Gastroesophageal sphincter (tissue), 4 donors: ENCODE measurements around the gene MEF2C. TPM values are rescaled to one million over a fixed set of nuclear protein-coding genes. Genes with fewer than 3 reads are reported as not detected.

ENCODE experiments used
- ATAC-seq: fragments of 150-250 bp; one replicate; pipeline ENCODE4 v1.9.1; 2016; ENCODE audit warnings: mild to moderate bottlenecking, moderate library complexity
- H3K27ac ChIP-seq, 4 donors: fragments of 200-600 bp; sonication (generic) in 3 of 4; 1 replicate in 3 of 4; 2 replicates in 1 of 4; pipeline ENCODE4 v1.5.1; 2016 to 2019
- H3K27me3 ChIP-seq: fragments of 200-600 bp; sonication (generic); one replicate; pipeline ENCODE4 v1.5.1; 2019
- H3K36me3 ChIP-seq, 2 donors: fragments of 200-600 bp; sonication (generic); one replicate each; pipeline ENCODE4 v1.5.1; 2019; ENCODE audit warnings: control low read depth in 1 of 2
- H3K4me1 ChIP-seq, 3 donors: fragments of 200-600 bp; sonication (generic); 1 replicate in 2 of 3; 2 replicates in 1 of 3; pipeline ENCODE4 v1.5.1; 2016 to 2019; ENCODE audit warnings: control low read depth in 2 of 3
- H3K4me3 ChIP-seq, 2 donors: fragments of 200-600 bp; sonication (generic); one replicate each; pipeline ENCODE4 v1.5.1; 2019; ENCODE audit warnings: mild to moderate bottlenecking in 1 of 2, moderate library complexity in 1 of 2
- H3K9me3 ChIP-seq, 3 donors: fragments of 200-600 bp; sonication (generic); one replicate each; pipeline ENCODE4 v1.5.1; 2017 to 2019; ENCODE audit warnings: control low read depth in 2 of 3
- EP300 ChIP-seq: sonication (generic); formaldehyde crosslinking; IDR thresholded peaks from one replicate; pipeline ENCODE4 v1.6.1; 2017; ENCODE audit warnings: antibody characterized with exemption, mild to moderate bottlenecking
- POLR2A ChIP-seq, 2 donors: fragments of 450-650 bp; IDR thresholded peaks; one replicate each; pipeline ENCODE4 v1.6.1; 2017; ENCODE audit warnings: antibody characterized with exemption in 2 of 2, mild to moderate bottlenecking in 2 of 2, moderate library complexity in 1 of 2
- POLR2AphosphoS5 ChIP-seq: sonication (generic); formaldehyde crosslinking; IDR thresholded peaks from one replicate; pipeline ENCODE4 v1.6.1; 2017; ENCODE audit warnings: antibody characterized with exemption
- WGBS, 2 donors: methylation state at CpG; one replicate each; pipeline ENCODE4 v1.1.5; 2018; ENCODE audit warnings: low coverage in 1 of 2; 5-methylcytosine and 5-hydroxymethylcytosine counted together
- total RNA-seq, 4 donors: library from RNA; depleted of rRNA; stranded (reverse); fragments of >200 nt; gene quantifications; one replicate each; pipeline ENCODE4 v1.1.0, GENCODE V29; 2016
- TF ChIP-seq, protein P1 (sequence below), 4 experiments: fragments of 200-600 bp in 2 of 4; fragments of 450-650 bp in 2 of 4; sonication (generic) in 1 of 4; IDR thresholded peaks; one replicate each; pipeline ENCODE4 v1.5.1; 2017 to 2019; ENCODE audit warnings: antibody characterized with exemption in 4 of 4, mild to moderate bottlenecking in 2 of 4, moderate library complexity in 2 of 4

MEF2C gene
- total RNA-seq, 4 donors from 2014 or later = 23.1 to 66.9 (median 29.5) TPM

DNA sequence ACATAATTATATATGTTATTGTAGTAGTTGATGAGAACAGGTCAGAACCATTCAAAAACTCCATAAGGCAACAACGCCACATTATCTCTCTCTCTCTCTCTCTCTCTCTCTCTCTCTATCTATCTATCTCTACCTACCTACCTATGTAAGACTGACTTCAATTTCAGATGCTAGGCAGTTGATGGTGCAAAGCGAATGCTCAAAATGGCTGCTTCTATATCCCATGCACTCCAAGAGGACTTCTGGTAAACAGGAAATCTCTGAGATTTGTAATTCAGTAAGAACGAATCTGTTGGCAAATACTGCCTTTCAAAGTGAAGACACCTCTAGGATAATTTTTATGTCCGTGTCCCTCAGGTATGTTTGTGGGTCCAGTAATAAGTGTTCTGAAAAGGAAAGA, 43.7 kb downstream of the MEF2C start:
- Histone ChIP-seq H3K9me3 (no peaks in the 10 kb centered on the region), H3K27me3 (no peaks in the 10 kb centered on the region), H3K4me3 (no peak overlapping the region), H3K4me1 (peaks cover 0 to 47% (median 0%) of the 10 kb centered on the region in 3 donors), H3K27ac (peak overlapping the region in 1 of 4 donors; percentile 21), H3K36me3 (no peaks in the 10 kb centered on the region)
- no peak for TF ChIP-seq POLR2A (IDR thresholded peaks at IDR 0.05)
- ATAC-seq = no peak
- WGBS, 2 donors = 93% methylated on average over 3 to 4 of the region's 4 CpGs

DNA sequence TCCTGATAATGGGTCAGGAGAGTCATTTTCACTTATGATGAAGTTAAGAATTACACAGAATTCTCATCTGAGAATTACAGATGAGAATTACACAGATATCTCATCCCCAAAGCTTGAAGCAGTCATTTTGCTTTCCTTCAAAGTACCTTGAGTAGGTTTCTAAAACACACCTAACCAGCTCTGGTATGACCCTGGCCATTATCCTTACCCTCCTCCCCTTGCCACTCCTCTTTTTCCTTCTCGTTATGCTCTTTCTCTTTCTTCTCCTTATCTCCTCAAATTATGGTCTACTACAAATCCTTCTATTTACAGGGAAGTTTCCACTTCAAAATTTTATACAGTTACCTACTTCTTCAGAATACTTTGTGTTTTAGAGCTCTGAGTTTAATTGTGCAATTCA, 44.5 kb downstream of the MEF2C start:
- H3K4me1 ChIP-seq = peaks cover 0 to 54% (median 0%) of the 10 kb centered on the region in 3 donors
- 64 to 69% methylated on average over 1 of the region's 1 CpG for WGBS, 2 donors
- peak overlapping the region in 1 of 4 donors; percentile 1 for H3K27ac ChIP-seq

DNA sequence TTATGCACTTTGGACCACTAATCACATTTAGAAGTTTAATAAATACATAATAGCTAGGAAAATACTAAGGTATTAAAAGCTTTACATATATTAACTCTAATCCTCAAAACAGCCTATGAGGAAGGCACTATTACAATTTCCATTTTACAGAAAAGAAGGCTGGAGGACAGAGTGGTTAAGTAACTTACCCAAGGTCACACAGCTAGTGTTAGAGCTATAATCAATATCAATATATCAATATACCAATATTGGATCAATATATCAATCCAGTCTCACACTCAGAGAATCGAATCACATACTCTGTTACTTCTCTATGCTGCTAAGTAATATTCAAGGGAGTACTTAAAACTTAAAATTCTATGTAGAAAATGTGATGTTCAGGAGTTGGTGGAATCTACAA, 45.2 kb downstream of the MEF2C start:
- Histone ChIP-seq H3K4me3 (no peak overlapping the region), H3K27me3 (no peaks in the 10 kb centered on the region), H3K4me1 (peaks cover 0 to 61% (median 0%) of the 10 kb centered on the region in 3 donors), H3K36me3 (no peaks in the 10 kb centered on the region), H3K27ac (peak overlapping the region in 1 of 4 donors; percentile 83), H3K9me3 (no peaks in the 10 kb centered on the region)
- no peak for ATAC-seq
- 80 to 92% methylated on average over 1 of the region's 1 CpG for WGBS, 2 donors
- TF ChIP-seq POLR2AphosphoS5 (no peak), EP300 (no peak), POLR2A (IDR thresholded peaks at IDR 0.05) (no peak)
- TF ChIP-seq, protein P1, sequence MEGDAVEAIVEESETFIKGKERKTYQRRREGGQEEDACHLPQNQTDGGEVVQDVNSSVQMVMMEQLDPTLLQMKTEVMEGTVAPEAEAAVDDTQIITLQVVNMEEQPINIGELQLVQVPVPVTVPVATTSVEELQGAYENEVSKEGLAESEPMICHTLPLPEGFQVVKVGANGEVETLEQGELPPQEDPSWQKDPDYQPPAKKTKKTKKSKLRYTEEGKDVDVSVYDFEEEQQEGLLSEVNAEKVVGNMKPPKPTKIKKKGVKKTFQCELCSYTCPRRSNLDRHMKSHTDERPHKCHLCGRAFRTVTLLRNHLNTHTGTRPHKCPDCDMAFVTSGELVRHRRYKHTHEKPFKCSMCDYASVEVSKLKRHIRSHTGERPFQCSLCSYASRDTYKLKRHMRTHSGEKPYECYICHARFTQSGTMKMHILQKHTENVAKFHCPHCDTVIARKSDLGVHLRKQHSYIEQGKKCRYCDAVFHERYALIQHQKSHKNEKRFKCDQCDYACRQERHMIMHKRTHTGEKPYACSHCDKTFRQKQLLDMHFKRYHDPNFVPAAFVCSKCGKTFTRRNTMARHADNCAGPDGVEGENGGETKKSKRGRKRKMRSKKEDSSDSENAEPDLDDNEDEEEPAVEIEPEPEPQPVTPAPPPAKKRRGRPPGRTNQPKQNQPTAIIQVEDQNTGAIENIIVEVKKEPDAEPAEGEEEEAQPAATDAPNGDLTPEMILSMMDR (IDR thresholded peaks at IDR 0.05) = no peak

More for the DNA sequence above, 44.5 kb downstream of the MEF2C start:
- no peak for ATAC-seq
- H3K27me3 ChIP-seq = no peaks in the 10 kb centered on the region
- no peaks in the 10 kb centered on the region for H3K36me3 ChIP-seq
- H3K9me3 ChIP-seq = no peaks in the 10 kb centered on the region
- H3K4me3 ChIP-seq = no peak overlapping the region
- TF ChIP-seq EP300 (no peak), POLR2A (IDR thresholded peaks at IDR 0.05) (no peak), POLR2AphosphoS5 (no peak)
- TF ChIP-seq, protein P1 (IDR thresholded peaks at IDR 0.05) = no peak

DNA sequence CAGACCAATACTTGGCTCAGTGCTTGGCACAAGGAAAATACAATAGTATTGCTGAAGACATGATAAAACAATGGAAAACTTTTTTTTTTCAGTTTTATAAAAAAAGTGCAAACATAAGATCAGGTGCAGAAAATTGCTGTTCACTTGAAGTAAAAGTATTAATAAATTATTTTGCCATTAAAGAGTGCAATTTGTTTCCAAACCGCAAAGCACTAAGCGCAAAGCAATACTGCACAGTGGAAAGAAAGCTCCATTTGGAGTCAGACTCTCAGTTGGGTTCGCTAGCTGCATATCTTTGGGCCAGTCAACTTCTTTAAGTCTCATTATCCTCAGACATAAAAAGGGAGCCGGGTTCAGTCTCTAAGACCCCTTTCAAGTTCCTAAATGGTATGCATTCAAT, 45.8 kb downstream of the MEF2C start:
- H3K27me3 ChIP-seq = no peaks in the 10 kb centered on the region
- H3K27ac ChIP-seq = peak overlapping the region; percentile 82 to 92 (median 85)
- WGBS, 2 donors = 93 to 98% methylated on average over 4 of the region's 4 CpGs
- H3K36me3 ChIP-seq = no peaks in the 10 kb centered on the region
- ATAC-seq = no peak
- TF ChIP-seq EP300 = no peak
- no peak for TF ChIP-seq POLR2A (IDR thresholded peaks at IDR 0.05)
- TF ChIP-seq, protein P1 (IDR thresholded peaks at IDR 0.05) = no peak
- no peak for TF ChIP-seq POLR2AphosphoS5
- H3K4me3 ChIP-seq = no peak overlapping the region
- H3K9me3 ChIP-seq = no peaks in the 10 kb centered on the region
- peaks cover 0 to 67% (median 0%) of the 10 kb centered on the region in 3 donors for H3K4me1 ChIP-seq

DNA sequence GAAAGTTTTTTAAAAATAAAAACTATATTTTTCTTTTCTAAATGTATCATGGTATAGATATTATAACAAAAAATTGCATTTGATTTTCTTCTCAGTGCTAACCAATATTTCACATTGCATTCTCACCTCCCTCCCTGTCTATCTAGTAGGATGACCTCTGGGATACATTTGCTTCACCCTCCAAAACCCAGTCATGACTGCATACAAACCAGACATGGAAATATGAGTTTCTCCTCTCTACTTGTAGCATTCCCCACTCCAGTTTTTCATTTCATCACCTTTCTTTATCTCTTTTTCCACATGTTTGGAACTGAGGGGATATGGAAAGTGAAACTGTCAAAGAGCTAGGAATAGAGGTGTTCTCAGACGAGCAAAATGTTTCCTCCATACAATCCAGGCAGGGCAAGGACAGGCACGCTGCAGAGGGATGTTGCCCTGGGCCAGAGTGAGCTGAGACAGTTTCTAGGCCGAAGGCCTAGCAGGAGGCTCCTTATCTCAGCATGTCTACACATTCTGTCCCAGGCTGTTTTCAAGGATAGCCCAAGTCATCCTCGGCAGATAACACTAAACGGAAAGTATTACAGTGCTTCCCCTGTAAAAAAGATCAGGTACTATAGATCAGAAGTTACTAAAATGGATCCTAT, 46.7 kb downstream of the MEF2C start:
- WGBS, 2 donors = 10 to 21% methylated on average over 2 to 4 of the region's 5 CpGs
- Histone ChIP-seq H3K9me3 (no peaks in the 10 kb centered on the region), H3K4me3 (peak overlapping the region; percentile 31 to 43)

More for the DNA sequence above, 46.7 kb downstream of the MEF2C start:
- peak overlapping the region; percentile 82 to 92 (median 85) for H3K27ac ChIP-seq
- H3K36me3 ChIP-seq = no peaks in the 10 kb centered on the region
- TF ChIP-seq EP300 (no peak), POLR2AphosphoS5 (no peak)
- TF ChIP-seq, protein P1 (IDR thresholded peaks at IDR 0.05) = no peak
- H3K27me3 ChIP-seq = no peaks in the 10 kb centered on the region
- peaks cover 0 to 73% (median 0%) of the 10 kb centered on the region in 3 donors for H3K4me1 ChIP-seq
- ATAC-seq = peak; percentile 68
